Measurements from ENCODE around the gene SLC44A2. TPM values are rescaled to one million over a fixed set of nuclear protein-coding genes. Genes with fewer than 3 reads are reported as not detected.

Gene SLC44A2
- 27.6 and 61.2 TPM in 2 replicates for total RNA-seq

DNA sequence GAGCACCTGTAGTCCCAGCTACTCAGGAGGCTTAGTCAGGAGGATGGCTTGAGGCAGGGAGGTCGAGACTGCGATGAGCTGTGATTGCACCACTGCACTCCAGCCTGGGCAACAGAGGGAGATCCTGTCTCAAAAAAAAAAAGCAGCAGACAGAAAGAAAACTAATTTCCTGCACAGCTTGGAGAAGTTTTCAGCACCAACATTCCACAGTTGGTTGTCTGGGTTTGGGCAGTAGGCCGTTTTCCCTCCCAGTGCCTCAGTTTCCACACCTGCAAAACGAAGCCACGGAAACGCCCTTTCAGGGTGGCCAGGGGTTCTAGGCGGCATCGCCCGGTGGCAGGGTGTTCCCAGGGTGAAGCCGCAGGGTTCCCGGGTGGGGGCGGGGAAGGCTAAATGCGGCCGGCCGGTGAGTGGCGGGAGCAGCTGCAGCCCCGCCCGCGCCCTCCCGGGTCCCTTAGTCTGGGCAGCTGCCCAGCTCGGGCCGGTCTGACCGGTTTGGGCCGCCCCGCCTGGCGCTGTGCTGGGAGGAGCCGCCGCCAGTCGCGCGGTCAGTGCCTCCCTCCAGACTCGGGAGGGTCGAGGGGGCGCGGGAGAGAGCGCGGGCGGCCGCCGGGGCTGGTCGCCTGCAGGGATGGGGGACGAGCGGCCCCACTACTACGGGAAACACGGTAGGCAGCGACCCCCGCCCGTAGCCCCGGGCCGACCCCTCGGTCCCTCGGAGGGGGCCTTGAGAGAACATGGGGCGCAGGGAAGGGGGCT is at the start of gene SLC44A2:
Gene SLC44A2, plus strand, starts transcription at position 551 of the 759 bp plus-strand sequence. Its CDS starts 81 bp downstream, at position 632.

DNA sequence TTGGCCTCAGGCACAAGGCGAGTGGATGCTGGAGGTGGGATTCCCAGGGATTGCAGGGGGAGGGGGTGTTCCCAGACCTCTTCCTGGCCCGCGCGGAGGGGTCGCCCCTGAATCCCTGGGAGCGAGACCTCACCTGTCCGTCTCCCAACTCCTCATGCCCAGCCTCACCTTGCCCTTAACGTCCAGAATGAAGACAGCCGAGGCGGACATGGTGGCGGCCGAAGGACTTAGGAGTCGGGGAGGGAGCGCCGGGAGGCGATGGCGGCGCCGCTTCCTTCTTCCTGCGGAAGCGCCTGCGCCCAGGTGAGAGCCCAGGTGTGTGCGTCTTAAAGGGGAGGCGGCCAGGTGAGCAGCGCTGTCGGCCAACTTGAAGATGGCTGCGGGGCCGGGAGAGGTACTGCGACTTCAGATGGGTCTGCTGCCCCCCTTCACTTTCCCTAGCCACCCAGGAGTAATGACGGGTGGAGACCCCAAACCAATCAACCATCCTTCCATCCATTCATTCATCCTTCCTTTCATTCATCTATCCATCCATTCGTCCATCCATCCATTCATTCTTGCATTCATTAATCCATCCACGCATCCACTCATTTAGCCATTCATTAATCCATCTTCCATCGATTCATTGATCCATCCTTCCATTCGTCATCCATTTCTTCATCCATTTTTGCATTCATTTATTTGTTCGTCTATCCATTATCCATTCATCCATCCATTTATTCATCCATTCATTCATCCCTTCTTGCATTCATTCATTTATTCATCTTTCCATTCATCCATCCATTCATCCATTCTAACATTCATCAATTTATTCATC is 38.1 kb upstream of the SLC44A2 start, which contains the start of gene AP1M2:
Gene AP1M2, minus strand, starts transcription at position 291 of the 817 bp plus-strand sequence. Its CDS starts 81 bp downstream, at position 210.

DNA sequence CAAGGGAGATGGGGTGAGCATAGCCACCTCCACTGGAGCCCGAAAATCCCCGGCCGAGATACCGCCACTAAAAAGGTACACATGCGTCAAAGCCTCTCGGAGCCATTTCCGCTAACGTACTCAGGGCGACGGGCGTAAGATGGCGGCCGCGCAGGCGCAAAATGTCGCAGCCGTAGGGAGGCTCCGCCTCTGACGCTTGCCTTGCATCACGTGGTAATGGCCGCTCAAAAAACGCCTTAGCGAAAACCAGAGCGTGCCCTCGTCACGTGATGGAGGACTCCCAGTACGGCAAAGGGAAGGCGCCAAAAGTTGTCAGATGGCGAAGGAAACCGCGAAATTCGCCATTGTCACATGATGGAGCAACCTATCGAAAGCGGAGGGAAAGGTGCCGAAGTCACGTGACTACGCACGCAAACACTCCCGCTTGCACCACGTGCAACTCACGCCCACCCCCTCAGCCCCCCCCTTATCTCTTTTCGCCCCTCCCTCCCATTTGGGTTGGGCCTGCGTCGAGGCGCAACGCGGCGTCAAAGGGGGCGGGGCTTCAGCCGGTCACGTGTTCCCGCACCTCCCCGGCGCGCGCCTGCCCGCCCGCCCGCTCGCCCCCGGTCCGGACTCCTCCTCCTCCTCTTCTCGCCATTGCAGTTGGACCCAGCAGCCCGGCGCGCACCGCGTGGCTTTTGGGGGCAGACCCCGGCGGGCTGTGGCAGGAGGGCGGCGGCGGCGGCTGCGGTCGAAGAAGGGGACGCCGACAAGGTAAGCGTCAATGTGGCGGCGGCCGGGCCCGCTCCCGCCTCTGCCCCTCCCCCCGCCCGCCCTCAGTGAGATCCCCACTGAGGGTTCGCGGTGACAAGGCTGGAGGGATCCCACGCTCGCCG is 28.6 kb downstream of the SLC44A2 start, which contains the start of gene ILF3:
Gene ILF3, plus strand, starts transcription at position 615 of the 878 bp plus-strand sequence. CDS start 16,260 bp downstream, outside the sequence.

Other genes with a start within 250 kb of the SLC44A2 start
- gene TYK2, start 245.0 kb upstream of the SLC44A2 start, total RNA-seq = 59.1 and 82.8 TPM in 2 replicates
- 309 and 362 TPM in 2 replicates for gene CDC37, start 222.0 kb upstream of the SLC44A2 start, total RNA-seq
- 1.6 and 1.7 TPM in 2 replicates for gene PDE4A, start 205.0 kb upstream of the SLC44A2 start, total RNA-seq
- gene KEAP1, start 122.2 kb upstream of the SLC44A2 start, total RNA-seq = 76.0 and 78.3 TPM in 2 replicates
- under 0.01 TPM in 1 of 2 replicates, not detected in the other for gene S1PR5, start 108.1 kb upstream of the SLC44A2 start, total RNA-seq
- 12.9 and 14.0 TPM in 2 replicates for gene ATG4D, start 81.6 kb upstream of the SLC44A2 start, total RNA-seq
- 8.4 and 12.8 TPM in 2 replicates for gene KRI1, start 59.5 kb upstream of the SLC44A2 start, total RNA-seq
- gene CDKN2D, start 56.6 kb upstream of the SLC44A2 start, total RNA-seq = 5.9 and 7.1 TPM in 2 replicates
- not detected in 2 replicates for gene AP1M2, start 38.2 kb upstream of the SLC44A2 start, total RNA-seq
- 110 and 123 TPM in 2 replicates for gene ILF3, start 28.8 kb downstream of the SLC44A2 start, total RNA-seq
- gene QTRT1, start 75.9 kb downstream of the SLC44A2 start, total RNA-seq = 34.1 and 48.0 TPM in 2 replicates
- gene DNM2, start 92.5 kb downstream of the SLC44A2 start, total RNA-seq = 79.6 and 96.2 TPM in 2 replicates
- 65.2 and 66.6 TPM in 2 replicates for gene TMED1, start 210.7 kb downstream of the SLC44A2 start, total RNA-seq
- gene C19orf38, start 222.9 kb downstream of the SLC44A2 start, total RNA-seq = under 0.01 and 0.76 TPM in 2 replicates
- 20.5 and 22.7 TPM in 2 replicates for gene CARM1, start 246.0 kb downstream of the SLC44A2 start, total RNA-seq

All from epithelial cell of umbilical artery (primary cell).